Measurements from ENCODE around the gene TRAIP.

GRCh38 chr3:49889296-49889695 is 32.9 kb upstream of the TRAIP start:
- TF ChIP-seq CTCF (conservative IDR thresholded peaks at IDR 0.05; ENCODE audit: low read length) (no peak), EZH2phosphoT487 (IDR thresholded peaks at IDR 0.05; ENCODE audit: borderline replicate concordance) (no peak)
